ENCODE data around the gene LAMC1. TPM values are rescaled to one million over a fixed set of nuclear protein-coding genes. Genes with fewer than 3 reads are reported as not detected.

The LAMC1 gene
- total RNA-seq, 1 experiment from 2014 or later = 95.5 TPM

DNA sequence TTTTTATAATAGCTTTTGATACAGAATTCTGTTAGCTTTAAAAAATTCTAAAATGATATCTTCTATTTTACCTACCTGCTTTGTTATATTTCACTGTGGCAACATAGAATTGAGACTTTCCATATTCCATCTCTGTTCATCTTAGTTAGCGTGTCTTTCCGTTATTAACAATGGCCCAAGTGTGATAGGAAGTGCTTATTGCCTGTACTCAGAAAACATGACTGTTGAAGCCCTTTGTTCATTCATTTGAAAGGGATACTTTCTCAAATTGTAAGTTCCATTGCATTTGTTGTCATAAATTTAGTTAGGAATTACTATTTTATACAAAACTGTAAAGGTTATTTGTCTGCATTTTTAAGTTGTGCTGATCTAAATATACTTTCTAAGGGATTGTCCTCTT, 73.1 kb downstream of the LAMC1 start:
- CTCF ChIA-PET = no interaction called here
- no peak overlapping the region for H3K27ac ChIP-seq (ENCODE audit: low read depth, low read length, poor library complexity, severe bottlenecking)
- TF ChIP-seq, protein P1, sequence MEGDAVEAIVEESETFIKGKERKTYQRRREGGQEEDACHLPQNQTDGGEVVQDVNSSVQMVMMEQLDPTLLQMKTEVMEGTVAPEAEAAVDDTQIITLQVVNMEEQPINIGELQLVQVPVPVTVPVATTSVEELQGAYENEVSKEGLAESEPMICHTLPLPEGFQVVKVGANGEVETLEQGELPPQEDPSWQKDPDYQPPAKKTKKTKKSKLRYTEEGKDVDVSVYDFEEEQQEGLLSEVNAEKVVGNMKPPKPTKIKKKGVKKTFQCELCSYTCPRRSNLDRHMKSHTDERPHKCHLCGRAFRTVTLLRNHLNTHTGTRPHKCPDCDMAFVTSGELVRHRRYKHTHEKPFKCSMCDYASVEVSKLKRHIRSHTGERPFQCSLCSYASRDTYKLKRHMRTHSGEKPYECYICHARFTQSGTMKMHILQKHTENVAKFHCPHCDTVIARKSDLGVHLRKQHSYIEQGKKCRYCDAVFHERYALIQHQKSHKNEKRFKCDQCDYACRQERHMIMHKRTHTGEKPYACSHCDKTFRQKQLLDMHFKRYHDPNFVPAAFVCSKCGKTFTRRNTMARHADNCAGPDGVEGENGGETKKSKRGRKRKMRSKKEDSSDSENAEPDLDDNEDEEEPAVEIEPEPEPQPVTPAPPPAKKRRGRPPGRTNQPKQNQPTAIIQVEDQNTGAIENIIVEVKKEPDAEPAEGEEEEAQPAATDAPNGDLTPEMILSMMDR (conservative IDR thresholded peaks at IDR 0.05; ENCODE audit: low read depth, low read length) = no peak
- TF ChIP-seq EZH2 (IDR thresholded peaks at IDR 0.05; ENCODE audit: borderline replicate concordance, low read depth, low read length, poor library complexity, severe bottlenecking) = no peak
- H3K9me3 ChIP-seq (ENCODE audit: low read depth, low read length, poor library complexity, severe bottlenecking) = no peaks in the 10 kb centered on the region
- intact Hi-C loops (cut with micrococcal nuclease; ENCODE audit: unreplicated experiment) = no loop called here
- DNase-seq (ENCODE audit: low spot score) = no peak
- no peaks in the 10 kb centered on the region for H3K36me3 ChIP-seq (ENCODE audit: insufficient read depth, low read length, poor library complexity, severe bottlenecking)
- H3K4me3 ChIP-seq (ENCODE audit: low read depth, low read length, poor library complexity, severe bottlenecking) = no peak overlapping the region
- H3K4me1 ChIP-seq (ENCODE audit: insufficient read depth, low read length, poor library complexity, severe bottlenecking) = peaks cover 34% of the 10 kb centered on the region
- POLR2A ChIA-PET (ENCODE audit: low non-redundant PET) = no interaction called here
- BruUV-seq (replicated peaks) = no TSS peak
- H3K27me3 ChIP-seq (replicated peaks; ENCODE audit: insufficient read depth, low read depth, low read length, poor library complexity) = no peaks in the 10 kb centered on the region

DNA sequence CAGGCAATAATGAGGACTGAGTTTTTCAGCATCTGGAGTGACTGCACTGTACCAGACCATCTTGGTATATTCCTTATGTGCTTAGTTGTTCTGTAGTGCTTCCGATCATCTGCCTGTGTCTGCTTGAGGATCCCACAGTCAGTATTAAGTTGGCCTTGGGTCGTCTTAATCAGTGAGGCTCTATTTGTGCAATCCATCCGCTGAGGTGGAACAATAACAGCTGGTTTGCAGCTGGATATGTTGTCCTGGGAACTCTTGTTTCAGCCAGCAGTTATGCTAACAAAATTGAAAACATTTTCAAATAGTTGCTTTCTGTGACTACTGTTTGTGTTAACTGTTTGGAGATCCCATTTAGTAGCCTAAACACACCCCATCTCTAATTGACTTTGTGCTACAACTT, 73.7 kb downstream of the LAMC1 start:
- Histone ChIP-seq H3K27me3 (replicated peaks; ENCODE audit: insufficient read depth, low read depth, low read length, poor library complexity) (no peaks in the 10 kb centered on the region), H3K4me3 (ENCODE audit: low read depth, low read length, poor library complexity, severe bottlenecking) (no peak overlapping the region), H3K4me1 (ENCODE audit: insufficient read depth, low read length, poor library complexity, severe bottlenecking) (peaks cover 29% of the 10 kb centered on the region), H3K36me3 (ENCODE audit: insufficient read depth, low read length, poor library complexity, severe bottlenecking) (no peaks in the 10 kb centered on the region), H3K27ac (ENCODE audit: low read depth, low read length, poor library complexity, severe bottlenecking) (no peak overlapping the region), H3K9me3 (ENCODE audit: low read depth, low read length, poor library complexity, severe bottlenecking) (no peaks in the 10 kb centered on the region)
- intact Hi-C loops (cut with micrococcal nuclease; ENCODE audit: unreplicated experiment) = no loop called here
- BruUV-seq (replicated peaks) = no TSS peak
- ChIA-PET CTCF (no interaction called here), POLR2A (ENCODE audit: low non-redundant PET) (no interaction called here)
- no peak for TF ChIP-seq EZH2 (IDR thresholded peaks at IDR 0.05; ENCODE audit: borderline replicate concordance, low read depth, low read length, poor library complexity, severe bottlenecking)
- TF ChIP-seq, protein P1 (conservative IDR thresholded peaks at IDR 0.05; ENCODE audit: low read depth, low read length) = no peak
- peak; percentile 18 for DNase-seq (ENCODE audit: low spot score)

DNA sequence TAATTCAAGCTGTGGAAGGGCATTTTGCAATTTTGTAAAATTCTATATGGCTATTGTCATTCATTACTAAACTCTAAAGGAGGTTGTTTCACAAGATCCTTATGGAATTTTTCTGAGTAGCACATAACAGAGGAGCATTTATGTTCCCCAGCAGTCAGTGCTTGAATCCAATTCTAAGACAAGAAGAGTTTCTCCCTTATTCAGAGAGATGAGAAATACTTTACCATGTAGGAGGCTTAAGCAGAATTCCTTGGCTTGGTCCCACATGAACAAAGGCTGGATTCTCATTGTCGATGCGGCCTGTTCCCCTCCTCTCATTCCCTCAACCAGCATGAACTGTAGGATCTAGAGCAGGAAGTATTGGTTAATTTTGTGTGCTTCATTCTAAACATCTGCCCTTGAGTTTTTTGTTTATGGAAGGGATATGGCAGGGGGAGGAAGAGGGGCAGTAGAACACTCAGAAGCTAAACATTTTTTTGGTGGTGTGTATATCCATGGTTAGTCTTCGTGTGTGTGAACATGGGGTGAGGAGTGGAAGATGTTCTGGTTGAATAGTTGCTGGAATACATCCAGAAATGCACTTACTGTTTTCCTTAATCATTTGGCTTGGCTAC, 74.3 kb downstream of the LAMC1 start:
- DNase-seq (ENCODE audit: low spot score) = peak; percentile 44
- BruUV-seq (replicated peaks) = no TSS peak
- Histone ChIP-seq H3K27ac (ENCODE audit: low read depth, low read length, poor library complexity, severe bottlenecking) (no peak overlapping the region), H3K27me3 (replicated peaks; ENCODE audit: insufficient read depth, low read depth, low read length, poor library complexity) (no peaks in the 10 kb centered on the region), H3K9me3 (ENCODE audit: low read depth, low read length, poor library complexity, severe bottlenecking) (no peaks in the 10 kb centered on the region), H3K4me3 (ENCODE audit: low read depth, low read length, poor library complexity, severe bottlenecking) (no peak overlapping the region), H3K36me3 (ENCODE audit: insufficient read depth, low read length, poor library complexity, severe bottlenecking) (no peaks in the 10 kb centered on the region), H3K4me1 (ENCODE audit: insufficient read depth, low read length, poor library complexity, severe bottlenecking) (peaks cover 23% of the 10 kb centered on the region)
- CTCF ChIA-PET = no interaction called here
- TF ChIP-seq, protein P1 (conservative IDR thresholded peaks at IDR 0.05; ENCODE audit: low read depth, low read length) = no peak
- TF ChIP-seq EZH2 (IDR thresholded peaks at IDR 0.05; ENCODE audit: borderline replicate concordance, low read depth, low read length, poor library complexity, severe bottlenecking) = no peak
- intact Hi-C loops (cut with micrococcal nuclease; ENCODE audit: unreplicated experiment) = no loop called here
- POLR2A ChIA-PET (ENCODE audit: low non-redundant PET) = no interaction called here

All from A673 (cell line).